Measurements from ENCODE around the gene COL25A1.

The COL25A1 gene

DNA sequence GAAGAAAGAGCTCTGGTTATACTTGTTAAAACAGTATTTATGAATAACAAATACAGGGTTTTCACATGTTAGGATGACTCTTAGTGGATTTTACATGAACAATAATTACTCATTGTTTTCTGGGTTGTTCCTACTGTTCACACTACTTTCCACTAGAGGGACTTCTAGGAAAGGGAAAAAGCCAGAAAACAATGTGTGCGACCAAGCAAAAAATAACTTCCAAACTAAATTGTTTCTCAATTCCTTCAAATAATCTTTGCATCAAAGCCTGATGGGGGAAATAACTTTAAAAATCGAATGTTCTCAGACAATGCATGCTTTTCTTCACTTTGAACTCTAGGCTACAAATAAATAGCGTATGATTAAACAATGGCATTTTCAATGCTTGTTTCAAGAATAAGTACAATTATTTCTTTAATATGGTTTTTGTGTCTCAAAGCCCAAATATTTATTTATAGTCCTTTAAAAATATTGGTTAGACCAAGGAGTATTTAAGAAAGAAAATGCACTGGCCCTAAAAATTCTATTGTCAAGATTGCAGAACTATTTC lies 467.5 kb downstream of the COL25A1 start:
- no peak for DNase-seq

DNA sequence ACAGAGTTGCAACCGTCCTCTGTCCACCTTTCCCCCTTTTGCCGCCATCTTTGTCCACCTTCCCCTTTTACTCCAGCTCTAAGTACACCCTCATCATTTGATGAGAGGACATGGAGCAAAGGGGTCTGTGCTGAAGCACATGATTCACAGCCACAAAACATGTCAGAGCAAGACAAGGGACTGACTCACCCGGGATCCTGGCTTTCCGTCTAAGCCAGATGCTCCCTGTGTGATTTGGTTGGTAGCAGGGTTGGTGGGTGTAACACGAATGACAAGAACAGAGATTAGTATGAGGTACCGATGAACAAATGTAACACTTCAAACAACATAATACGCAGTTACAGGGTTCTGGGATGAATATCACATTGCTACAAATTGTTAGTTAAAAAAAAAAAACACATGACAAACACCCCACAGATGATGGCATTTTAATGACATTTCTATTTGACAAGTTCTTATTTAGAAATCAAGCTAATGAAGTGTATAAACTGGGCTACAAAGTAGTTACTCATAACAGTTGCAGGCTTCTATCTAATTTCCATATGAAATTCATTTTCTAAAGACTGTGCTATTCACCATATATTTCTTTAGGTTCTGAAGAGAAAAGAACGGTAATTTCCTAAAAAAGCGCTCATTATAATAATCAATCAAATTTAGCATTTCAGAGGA lies 468.2 kb downstream of the COL25A1 start:
- DNase-seq: no peak

DNA sequence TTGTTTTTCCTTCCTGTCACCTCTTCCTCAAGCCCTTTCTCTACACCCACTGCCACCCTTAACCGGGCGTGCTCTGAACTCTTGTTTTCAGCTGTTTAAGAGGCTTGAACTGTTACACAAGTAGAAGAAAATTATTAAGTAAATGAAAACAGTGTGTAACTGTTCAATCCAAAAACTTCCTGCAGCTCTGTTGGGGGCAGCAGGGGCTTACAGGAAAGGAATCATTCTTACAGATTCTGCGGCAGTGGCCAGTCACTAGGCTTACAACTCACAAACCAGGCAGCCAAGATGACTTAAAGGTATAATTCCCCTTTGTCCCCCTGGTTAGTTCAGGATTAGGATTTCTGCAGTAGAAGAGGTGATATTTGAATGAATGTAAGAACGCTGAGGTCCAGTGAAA lies 469.4 kb downstream of the COL25A1 start:
- DNase-seq: no peak

DNA sequence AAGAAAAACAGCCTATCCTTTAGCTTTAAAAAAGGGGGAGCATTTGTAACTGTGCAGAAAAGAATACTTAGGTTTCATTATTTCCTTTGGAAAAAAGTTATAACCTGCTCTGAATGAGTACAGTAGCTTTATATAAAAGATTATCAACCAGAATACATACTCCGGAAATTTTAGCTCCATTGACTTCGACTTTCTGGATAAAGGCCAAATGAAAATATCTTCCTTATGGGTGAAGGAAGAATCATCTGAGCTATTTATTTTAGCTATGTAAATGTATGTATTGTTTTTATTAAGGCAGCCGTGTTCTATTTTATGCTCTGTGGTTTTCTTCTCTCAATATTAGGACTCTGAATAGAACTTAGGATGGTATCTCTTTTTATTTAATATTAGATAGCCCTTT lies 470.6 kb downstream of the COL25A1 start:
- DNase-seq: no peak

DNA sequence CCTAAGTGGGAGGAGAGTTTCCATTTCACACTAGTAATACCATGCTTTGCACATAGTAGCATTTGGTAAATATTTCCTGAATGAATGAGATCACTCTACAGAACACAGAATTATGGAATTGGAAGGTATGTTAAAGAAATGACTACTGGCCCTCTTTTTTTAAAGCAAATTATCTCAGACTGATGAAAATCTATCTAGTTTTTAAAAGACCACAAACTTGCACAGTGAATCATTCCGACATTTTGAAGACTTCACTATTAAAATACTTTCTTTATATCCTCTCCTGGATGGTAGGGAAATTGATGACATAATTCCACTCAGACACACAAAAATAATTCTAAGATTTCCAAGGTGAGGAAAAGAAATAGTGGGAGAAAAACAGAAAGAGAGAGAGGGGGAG lies 471.2 kb downstream of the COL25A1 start:
- no peak for DNase-seq

DNA sequence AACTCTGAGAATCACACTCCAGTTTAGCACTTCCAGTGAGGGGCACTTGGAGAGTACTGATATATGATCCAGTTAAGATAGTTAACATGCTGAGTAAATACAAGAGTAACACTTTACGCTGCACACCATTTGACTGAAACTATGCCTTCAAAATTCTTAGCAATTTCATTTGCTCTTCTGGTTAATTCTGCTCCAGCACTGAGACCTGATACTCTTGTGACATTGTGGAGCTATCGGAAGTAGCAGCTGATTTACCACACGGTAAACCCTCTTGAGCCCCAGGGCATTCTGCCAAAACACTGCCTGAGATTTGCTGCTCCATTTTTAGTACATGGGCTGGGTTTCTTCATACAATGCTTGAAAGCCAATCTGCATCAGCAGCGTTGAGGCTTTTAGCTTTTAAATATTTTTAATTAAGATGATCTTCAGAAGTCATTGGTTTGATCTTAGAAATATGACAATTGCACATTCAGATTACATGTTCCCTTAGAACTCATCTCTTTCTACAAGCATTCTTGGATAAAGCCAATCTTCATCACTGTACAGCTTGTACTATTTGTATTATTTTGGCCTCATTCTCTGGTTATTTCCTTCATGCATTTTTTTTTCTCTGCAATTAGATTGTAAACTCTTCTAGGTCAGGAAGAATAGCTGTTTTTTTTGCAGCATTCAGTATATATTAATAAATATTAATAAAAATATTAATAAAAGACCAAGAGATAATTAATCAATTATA lies 471.8 kb downstream of the COL25A1 start:
- no peak for DNase-seq

DNA sequence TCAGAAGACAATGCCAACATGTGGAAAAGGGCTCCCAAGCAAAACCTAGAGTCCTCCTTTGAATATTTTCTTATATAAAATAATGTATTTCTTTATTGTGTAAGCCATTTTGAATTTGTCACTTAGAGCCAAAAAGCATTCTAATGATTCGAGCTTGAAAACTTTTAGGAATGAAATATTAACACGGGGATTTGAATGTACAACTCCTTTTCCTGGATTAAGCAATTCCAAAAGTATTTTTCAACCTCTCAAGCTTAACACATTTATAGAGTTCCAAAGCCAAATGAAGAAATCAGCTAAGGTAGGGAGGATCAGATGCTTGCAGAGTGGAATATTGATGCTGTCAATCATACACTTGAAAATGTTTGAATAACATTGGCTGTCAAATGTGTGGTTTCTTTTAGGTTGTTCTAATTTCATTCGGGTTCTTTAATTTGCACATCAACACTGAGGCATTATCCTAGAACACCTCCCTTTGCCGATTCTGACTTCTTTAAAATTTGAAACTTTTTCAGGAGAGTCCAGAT lies 472.4 kb downstream of the COL25A1 start:
- no peak for DNase-seq

DNA sequence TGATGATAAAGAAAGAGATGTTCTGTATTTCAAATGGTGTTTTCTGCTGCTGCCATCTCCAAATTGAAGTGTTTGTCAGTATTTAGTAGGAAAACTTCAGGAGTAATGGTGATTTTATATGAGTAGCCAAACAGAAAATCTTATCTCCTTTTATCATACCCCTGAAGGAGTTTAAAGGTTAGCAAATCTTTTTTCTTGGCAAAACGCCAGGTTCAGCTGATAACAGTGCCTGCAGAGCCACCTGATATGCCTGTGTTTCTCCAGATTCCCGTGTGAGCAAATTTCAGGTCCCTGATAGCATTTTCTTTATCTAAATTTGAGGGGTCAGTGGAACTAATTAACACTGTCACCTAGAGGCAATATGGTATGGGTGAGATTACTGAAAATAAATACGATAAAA lies 473.8 kb downstream of the COL25A1 start:
- DNase-seq: no peak

DNA sequence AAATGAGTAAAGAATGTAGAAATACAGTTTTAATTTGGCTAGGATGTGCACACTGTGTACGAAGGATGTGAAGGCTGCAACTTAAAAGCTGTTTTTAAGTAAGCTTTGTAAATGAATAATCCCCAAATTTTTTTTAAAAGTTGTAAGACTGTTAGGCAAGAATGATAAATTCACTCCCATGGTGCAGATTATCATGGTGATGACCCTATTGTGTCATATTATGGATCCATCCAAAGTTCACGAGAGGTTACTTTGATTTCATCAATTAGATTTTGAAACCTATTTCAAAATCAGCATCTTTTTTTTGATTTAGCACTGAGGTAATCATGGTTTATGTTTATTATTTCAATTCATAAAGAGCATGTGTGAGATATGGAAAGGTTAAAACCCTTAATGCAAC lies 476.7 kb downstream of the COL25A1 start:
- no peak for DNase-seq

DNA sequence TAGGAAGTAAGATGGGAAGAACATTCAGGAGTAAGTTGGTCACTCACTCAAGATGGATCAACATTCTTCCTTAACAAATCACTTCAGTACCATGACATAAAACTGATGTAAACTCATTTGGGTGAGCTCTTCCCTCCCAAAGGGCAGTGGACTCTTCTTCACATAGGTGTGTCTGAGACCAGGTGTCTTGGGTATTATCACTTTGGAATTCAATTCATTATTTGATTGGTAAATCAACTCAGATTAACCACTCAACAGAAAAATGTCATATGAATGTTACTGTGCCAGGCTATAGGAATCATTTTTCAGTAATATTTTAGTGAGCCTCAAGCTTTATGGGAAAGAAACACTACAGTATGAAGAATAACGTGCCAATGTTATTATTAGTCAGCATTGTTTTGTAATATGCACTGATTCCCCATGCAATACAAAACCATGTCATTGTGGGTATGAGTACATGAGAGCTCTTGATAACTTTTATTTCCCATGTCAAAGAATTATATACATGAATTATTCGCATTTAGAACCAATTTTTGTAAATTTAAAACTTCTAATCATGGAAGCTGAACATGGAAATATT lies 481.0 kb downstream of the COL25A1 start:
- DNase-seq: no peak

DNA sequence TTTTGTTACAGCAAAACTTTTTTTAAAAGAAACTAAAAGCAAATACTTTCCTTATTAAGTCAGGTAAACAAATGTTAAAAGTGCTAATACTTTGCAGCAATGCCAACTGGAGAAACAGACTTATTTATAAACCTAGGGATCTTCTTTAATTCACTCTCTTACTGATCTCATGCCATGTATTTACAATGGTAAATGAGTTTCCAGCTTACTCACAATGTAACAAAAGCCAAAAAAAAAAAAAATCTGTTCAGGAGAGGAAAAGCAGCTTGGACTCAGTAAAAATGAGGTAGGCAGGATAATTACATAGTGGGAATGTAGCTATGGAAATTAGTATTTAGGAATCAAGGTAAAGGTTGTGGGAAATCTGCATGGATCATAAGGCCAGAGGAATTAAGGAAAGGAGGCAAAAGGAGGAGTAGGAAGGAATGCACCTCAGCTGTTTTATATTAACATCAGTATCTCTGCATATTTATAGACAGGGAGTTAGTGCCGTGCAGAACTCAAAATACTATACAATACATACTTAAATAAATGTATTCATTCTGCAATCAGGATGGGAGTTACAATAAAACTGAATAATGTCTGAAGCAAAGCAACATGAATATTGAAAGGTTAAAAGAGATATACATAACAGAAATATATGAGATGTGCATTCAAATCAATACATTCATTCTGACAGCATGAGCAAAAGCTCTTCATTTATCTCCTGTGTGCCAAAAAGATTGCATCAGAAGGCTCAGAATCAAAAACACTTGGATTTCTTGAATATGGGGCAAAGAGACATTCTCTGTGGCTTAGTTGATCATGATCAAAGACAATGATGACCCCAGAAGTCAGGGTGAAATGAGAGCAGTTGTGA lies 481.7 kb downstream of the COL25A1 start:
- DNase-seq: no peak

DNA sequence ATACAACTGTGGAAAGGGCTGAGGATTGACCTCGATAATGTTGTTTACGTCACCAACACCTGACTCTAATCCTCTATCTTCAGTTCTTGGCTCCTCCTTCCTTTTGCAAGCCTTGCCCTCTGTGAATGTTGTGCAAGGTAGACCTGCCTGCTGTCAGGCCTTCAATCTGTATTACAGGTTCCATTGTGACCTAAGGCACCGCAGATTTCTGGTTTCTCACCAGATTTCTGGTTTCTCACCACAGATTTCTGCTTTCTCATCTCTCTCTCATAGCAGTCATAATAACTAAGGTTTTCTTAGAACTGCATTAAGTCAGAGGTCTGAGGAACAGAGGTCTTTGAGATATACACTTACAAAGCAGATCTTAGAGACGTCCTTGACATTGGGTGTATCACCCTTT lies 488.1 kb downstream of the COL25A1 start:
- no peak for DNase-seq

DNA sequence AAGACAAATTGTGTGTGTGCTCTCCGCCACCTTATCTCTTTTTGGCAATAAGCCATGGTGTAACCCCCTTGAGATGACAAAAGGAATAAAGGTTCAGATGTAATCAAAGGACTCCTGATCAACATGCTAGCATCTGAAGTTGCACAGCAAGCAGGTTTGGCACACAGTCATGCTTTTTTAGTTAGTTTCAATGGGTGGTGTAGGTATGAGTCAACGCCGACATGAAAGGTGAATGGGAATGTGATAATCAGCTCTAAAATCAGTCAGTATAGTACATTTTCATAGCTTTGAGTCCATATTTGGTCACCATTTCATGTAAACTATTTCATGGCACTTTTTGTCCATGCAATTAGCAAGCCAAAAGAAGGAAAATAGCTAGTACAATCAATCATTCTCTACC lies 489.2 kb downstream of the COL25A1 start:
- DNase-seq: no peak

DNA sequence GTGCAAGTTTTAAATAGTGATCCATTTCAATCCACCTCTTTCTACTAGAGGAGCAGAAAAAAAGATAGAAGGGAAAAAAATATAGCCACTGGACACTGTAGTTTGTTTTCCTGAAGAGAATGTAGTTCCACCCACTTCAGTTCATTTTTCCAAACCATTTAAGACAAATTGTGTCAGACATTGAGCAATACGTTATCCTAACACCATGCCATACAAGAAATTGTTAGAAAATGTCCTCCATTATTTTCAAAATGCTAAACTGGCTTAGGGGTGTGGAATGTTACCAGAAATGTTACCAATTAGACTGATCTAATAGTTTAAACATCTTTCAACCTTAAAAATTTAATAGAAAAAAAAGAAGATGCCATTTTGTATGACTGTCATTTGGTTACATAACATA lies 491.0 kb downstream of the COL25A1 start:
- no peak for DNase-seq

DNA sequence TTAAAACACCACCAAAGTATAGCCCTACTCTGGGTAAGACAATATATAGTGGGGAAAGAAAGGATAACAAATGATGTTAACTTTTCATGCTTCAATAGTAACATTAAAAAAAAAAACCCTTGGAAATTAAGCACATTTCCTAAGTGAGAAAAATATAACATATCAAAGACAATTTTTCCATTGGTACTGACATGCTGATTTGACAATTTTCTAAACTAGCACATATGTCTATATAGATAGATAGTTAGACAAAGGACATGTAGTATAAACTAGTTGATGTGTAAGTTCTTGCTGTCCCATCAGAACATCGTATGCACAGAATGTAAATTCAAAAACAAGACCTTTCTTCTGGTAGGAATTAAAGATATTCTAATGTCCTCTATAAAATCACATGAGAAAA lies 492.4 kb downstream of the COL25A1 start:
- no peak for DNase-seq

DNA sequence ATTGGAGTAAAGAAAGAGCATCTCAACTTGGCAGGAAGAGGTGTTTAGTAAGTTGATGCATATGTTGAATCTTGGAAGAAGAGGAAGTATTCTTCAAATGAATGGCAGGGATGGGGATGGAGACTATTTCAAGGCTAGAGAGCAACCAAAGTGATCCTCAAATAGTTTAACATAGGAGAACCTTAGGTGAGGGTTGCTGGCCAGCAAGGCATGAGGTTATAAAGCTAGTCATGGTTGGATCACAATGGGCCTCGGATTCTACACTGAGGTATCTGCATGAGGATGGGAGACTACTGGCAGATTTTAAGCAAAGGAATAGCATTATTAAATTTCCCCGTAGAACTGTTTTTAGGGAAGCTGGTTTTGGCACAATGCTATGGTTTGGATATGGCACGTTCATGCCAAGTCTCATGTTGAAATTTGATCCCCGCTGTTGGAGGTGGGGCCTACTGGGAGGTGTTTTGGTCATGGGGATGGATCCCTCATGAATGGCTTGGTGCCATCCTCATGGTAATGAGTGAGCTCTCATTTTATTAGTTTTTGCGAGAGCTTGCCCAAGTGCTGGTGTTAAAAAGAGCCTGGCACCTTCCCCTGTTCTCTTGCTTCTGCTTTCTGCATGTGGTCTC lies 497.7 kb downstream of the COL25A1 start:
- no peak for DNase-seq

DNA sequence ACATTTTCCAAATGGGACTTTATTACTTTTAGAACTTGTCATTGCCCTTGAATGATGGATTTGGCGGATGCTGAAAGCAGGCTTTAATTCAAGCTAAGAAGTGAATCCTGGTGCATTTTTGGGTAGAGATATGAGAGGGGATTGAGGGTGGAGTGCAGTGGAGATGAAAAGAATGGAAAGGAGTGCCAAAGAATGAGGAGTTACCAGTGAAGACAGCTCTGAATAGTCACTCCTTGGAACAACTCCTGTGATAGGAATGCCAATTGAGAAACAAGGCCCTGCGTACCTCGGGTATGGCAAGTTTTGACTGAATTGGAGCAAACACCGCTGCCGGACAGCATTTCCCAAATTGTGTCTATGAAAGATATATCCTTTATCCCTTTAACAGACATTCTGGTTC lies 503.2 kb downstream of the COL25A1 start:
- no peak for DNase-seq

DNA sequence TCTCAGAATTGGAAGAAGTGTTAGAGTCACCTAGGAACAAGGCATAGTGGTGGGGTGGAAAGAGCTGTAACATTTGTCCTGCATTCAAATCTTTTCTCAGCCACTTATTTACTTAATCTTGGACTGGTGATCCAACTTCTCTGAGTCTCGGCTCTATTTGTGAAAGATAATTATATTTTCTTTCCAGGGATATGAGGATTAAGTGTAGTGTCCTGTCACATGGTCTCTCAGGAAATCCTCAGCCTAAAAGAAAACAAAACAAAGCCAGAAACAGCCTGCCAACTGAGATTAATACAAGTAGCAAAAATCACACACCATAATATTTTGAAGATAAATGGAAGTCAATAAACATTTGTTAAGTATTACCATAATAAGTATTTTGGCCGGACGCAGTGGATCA lies 506.3 kb downstream of the COL25A1 start:
- no peak for DNase-seq

DNA sequence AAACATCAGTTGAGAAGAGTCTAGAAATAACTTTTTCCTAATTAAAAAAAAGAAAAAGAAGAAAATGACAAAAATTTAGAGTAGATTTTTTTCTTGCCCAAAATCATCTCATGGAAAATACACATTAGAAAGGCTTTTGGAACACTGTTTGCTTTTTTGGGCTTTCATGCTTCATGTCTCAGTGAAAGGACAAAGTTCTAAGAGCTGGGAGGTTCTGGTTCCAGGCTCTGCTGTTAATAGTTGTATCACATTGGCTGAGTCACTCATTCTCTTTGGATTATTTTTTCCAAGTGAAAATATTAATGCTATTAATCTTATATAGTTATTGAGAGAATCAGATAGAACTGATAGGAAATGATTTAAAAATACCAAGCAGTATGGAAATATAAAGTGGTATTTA lies 506.7 kb downstream of the COL25A1 start:
- DNase-seq: no peak

DNA sequence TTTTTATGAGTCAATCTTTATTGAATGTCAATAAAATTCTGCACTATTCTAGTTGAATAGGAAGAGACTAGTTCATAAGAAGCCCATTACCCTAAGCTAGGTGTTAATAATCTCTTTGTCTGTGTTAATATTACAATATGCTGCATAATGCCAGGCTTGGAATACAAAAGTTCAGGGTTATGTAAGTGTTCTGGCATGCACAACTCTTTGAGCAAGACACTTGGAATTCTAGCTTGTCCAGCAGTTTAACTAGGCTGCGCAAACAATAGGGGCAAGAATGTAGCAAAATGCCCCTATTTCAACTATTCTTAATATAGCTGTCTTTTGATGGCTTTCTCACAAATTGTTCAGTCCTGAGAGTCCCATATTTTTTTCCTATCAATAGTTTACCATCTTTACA lies 508.3 kb downstream of the COL25A1 start:
- DNase-seq: no peak

DNA sequence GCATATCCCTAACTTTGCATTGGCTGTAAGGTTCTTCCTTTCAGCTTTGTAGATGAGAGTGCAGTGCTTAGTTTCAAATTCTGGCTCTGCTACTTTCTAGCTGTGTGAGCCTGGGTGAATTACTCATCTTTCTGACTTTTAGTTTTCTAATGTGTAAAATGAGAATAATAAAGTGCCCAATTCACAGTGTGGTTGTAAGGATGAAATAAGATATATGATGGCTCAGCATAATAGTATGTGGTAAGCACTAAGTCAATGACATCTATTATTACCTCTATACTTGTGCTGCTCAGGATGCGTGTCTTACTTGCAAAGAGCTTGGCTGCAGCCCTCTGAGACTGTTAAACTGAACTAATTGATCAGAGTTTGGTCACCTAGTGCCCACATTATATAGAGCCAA lies 509.0 kb downstream of the COL25A1 start:
- DNase-seq: no peak

DNA sequence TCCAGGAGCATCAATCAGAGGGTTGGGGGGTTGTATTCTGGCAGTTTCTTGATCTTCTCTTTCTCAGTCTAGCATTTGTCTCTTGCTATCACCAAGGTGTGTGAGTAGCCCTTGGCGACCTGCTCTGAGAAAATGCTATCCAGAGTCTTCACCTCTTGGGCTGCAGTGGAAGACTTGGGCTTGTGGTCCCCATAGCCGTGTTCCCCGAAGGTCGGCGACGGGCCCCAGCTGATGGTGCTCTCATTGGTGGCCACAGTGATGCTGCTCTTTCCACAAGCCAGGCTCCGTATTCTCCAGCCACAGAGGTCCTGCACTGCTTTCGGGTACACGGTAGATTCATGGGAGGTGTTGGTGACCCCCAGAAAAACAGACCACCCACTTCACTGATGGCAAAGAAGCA lies 513.7 kb downstream of the COL25A1 start:
- DNase-seq: no peak

DNA sequence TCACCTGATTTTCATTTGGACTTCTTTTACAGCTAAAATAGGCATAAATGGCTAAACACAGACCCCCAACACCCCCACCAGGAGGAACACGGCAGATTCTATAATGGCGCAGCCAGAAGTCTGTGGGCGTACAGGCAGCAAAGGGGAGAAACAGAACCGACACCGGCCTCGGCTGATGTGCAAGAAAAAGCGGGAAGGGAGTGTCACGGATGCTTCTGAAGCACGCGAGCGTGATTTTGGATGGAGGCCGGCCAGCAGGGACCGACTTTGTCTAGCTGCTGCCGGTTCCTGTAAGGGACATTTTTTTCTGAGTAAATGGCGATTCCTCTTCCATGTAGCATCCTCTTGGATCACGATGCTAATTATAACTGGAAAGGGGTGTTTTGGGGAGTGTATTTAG lies 514.7 kb downstream of the COL25A1 start:
- DNase-seq: no peak
